Thoracic aorta endothelial cell (primary cell): ENCODE data around the gene SFXN2. TPM values are rescaled to one million over a fixed set of nuclear protein-coding genes. Genes with fewer than 3 reads are reported as not detected.

ENCODE experiments used
- total RNA-seq: library from RNA; depleted of rRNA; stranded (reverse); fragments of >200 nt; gene quantifications from 2 replicates; pipeline ENCODE4 v1.2.3, GENCODE V29; 2012

The SFXN2 gene, protein sequence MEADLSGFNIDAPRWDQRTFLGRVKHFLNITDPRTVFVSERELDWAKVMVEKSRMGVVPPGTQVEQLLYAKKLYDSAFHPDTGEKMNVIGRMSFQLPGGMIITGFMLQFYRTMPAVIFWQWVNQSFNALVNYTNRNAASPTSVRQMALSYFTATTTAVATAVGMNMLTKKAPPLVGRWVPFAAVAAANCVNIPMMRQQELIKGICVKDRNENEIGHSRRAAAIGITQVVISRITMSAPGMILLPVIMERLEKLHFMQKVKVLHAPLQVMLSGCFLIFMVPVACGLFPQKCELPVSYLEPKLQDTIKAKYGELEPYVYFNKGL
- 7.2 and 8.1 TPM in 2 replicates for total RNA-seq

DNA sequence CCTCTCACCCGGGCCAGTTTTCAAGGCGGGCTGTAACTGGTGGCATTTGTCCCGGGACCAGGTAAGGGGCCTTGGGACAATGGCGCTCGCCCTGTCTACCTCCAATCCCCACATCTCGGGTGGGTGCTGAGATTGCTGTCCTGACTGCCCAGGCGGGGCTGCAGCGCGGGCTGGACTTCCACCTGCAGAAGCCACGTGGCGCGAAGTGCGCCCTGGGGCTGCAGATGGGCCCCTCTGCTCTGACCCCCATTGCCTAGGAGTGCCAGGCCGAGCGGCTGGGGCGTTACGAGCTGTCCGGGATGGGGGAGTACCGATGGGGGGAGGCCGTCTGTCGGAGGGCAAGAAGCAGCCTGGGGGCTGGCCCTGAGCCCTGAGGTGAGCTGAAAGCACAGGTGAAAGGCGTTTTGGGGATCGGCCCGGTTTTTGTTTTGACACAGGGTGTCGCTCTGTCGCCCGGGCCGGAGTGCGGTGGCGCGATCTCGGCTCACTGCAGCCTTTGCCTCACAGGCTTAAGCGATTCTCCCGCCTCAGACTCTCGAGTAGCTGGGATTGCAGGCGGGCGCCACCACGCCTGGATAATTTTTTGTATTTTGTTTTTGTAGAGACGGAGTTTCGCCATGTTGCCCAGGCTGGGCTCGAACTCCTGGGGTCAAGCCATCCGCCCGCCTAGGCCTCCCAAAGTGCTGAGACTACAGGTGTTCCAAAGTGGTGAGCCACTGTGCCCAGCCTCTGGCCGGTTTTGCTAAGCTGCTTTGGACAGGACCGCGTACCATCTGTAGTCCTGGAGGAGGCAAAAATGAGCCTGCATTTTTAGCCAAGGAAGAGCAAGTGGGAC is at the start of gene SFXN2:
TSS of gene SFXN2 (plus strand) at position 16 of the 835 bp plus-strand sequence. CDS start 12,001 bp downstream, outside the sequence.

DNA sequence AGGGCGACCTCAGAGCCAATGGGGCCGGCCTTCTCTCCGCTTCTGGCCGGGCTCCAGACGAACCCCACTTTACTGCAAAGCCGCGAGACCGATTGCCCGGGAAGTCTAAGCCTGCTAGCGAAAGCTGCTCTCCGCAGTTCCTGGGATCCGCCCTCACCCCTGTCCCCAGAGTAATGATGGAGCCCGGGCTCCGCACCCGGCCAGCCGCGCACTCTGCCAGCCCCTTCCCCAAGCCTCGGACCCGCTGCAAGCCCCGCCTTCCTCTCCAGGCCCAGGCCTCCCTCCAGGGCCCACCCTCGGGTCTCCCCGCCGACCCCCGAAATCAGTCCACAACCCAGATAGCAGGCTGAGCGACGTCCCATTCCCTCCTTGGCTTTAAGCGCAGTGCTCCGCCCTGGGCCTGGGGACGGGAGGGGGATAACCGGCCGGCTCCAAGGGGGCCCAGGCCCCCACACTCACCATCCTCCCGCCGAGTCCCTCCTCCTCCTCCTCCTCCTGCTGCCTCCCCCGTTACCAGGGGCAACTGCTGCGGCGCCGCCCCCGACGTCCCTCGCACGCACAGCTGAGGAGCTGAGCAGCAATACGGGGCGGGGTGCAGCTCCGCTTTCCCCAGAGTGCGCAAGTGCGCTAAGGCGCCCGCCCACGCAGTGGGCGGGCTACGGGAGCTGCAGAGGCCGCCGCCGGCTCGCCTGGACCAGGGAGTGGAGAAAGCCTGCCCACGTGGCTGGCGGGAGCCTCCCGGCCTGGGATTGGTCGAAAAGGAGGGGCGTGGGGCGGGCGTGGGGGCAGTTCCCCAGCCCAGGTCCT is 419 bp upstream of the SFXN2 start, which contains the start of gene ARL3:
TSS of gene ARL3 (minus strand) at position 584 of the 807 bp plus-strand sequence. CDS start at position 462, 122 bp downstream.

DNA sequence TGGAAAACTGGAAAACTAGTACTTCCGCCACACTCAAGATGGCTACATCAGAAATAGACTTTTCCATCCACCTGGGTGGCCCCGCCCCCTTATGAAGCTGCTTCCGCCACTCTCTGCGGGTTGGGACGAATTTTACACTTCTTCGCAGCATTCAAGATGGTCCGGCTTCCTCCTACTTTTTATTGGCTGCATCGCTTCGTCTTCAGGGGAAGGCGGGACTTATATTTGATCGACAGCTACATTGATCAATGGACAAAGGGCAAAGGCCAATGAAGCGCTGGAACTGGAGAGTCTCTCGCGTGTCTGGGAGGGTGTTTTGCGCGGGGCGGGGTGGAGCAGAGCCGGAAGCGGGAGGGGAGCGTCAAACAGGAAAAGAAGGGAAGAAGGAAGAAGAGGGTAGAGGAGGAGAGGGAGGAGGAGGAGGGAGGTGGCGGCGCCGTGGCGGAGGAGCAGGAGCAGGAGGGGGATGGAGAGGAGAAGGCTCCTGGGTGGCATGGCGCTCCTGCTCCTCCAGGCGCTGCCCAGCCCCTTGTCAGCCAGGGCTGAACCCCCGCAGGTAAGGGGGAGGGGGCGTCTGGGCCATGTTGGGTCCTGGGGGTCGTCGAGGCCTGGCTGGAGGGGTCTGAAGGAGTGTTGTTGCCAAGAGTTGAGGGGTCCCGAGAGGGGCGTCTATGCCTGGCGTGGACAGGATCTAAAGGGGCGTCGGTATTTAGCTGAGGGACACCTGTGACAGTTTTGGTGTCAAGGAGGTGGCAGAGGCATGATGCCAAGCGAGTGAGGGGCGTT is 29.3 kb downstream of the SFXN2 start, which contains the start of gene WBP1L:
TSS of gene WBP1L (plus strand) at position 361 of the 786 bp plus-strand sequence. CDS start at position 467, 106 bp downstream.

Other genes starting within 250 kb of the SFXN2 start
- 143 and 164 TPM in 2 replicates for gene ACTR1A, start 211.9 kb upstream of the SFXN2 start, total RNA-seq
- gene SUFU, start 210.7 kb upstream of the SFXN2 start, total RNA-seq: 4.5 and 6.7 TPM in 2 replicates
- gene TRIM8, start 70.2 kb upstream of the SFXN2 start, total RNA-seq: 114 and 139 TPM in 2 replicates
- 5.5 and 6.1 TPM in 2 replicates for gene ARL3, start 239 bp upstream of the SFXN2 start, total RNA-seq
- 44.9 and 55.6 TPM in 2 replicates for gene WBP1L, start 29.3 kb downstream of the SFXN2 start, total RNA-seq
- not detected in 2 replicates for gene CYP17A1, start 122.8 kb downstream of the SFXN2 start, total RNA-seq
- 16.5 and 21.5 TPM in 2 replicates for gene BORCS7, start 139.6 kb downstream of the SFXN2 start, total RNA-seq
- gene AS3MT, start 154.8 kb downstream of the SFXN2 start, total RNA-seq: 1.1 and 1.8 TPM in 2 replicates
- gene CNNM2, start 203.7 kb downstream of the SFXN2 start, total RNA-seq: 2.4 and 3.4 TPM in 2 replicates